ENCODE measurements around the gene CAP2.

- TF ChIP-seq CTCF (IDR thresholded peaks at IDR 0.05) (no peak), POLR2A (IDR thresholded peaks at IDR 0.05) (no peak)
These were observed 46.0 kb downstream of the CAP2 start for GRCh38 chr6:17439243-17439993.
